Right lobe of liver (tissue), 6 donors: ENCODE measurements around the gene SLC35A4. TPM values are rescaled to one million over a fixed set of nuclear protein-coding genes. Genes with fewer than 3 reads are reported as not detected.
"Not testable (repeated sequence)": the region's sequence is repeated elsewhere in the genome, so short reads cannot be mapped to it uniquely, and the experiment has no call there.

Source experiments
- ATAC-seq, 4 donors: fragments of 200-7000 bp; cut with Tn5 transposase; one replicate each; pipeline ENCODE4 v1.9.1; 2020; ENCODE audit warnings: mild to moderate bottlenecking in 4 of 4, moderate library complexity in 4 of 4
- DNase-seq, 3 donors: peaks; one replicate each; pipeline ENCODE4 v3.0.0-alpha.2; 2020
- H3K27ac ChIP-seq, 3 donors: fragments of 200-600 bp; one replicate each; pipeline ENCODE4 v1.8.0; 2022
- H3K27me3 ChIP-seq, 2 donors: fragments of 200-600 bp; one replicate each; pipeline ENCODE4 v1.8.0; 2022
- H3K36me3 ChIP-seq, 4 donors: fragments of 200-600 bp; sonication (generic) in 1 of 4; one replicate each; pipeline versions ENCODE4 v1.5.1 to v1.8.0; 2017 to 2022; ENCODE audit warnings: control low read depth in 1 of 4
- H3K4me1 ChIP-seq, 4 donors: fragments of 200-600 bp; sonication (generic) in 1 of 4; one replicate each; pipeline versions ENCODE4 v1.5.1 to v1.8.0; 2017 to 2022; ENCODE audit warnings: control low read depth in 1 of 4
- H3K4me3 ChIP-seq, 3 donors: fragments of 200-600 bp; one replicate each; pipeline ENCODE4 v1.8.0; 2022
- H3K9me3 ChIP-seq, 4 donors: fragments of 200-600 bp; sonication (generic) in 1 of 4; one replicate each; pipeline versions ENCODE4 v1.5.1 to v1.8.0; 2017 to 2022; ENCODE audit warnings: control low read depth in 1 of 4
- POLR2A ChIP-seq: fragments of 450-650 bp; IDR thresholded peaks from one replicate; pipeline ENCODE4 v1.6.1; 2017; ENCODE audit warnings: antibody characterized with exemption, mild to moderate bottlenecking
- WGBS: methylation state at CpG from one replicate; pipeline ENCODE4 v1.1.6; 2018; ENCODE audit warnings: low coverage, low lambda C conversion rate; ENCODE audit not compliant: insufficient coverage; ENCODE audit errors: missing lambda C conversion rate; 5-methylcytosine and 5-hydroxymethylcytosine counted together
- intact Hi-C, 2 donors: fragments of 100-400 bp; cut with DNase I; formaldehyde crosslinking; loops; one replicate each; pipeline versions ENCODE4 v1.11.2 to v1.14.1; 2022
- total RNA-seq, 6 experiments: library from RNA; depleted of rRNA in 2 of 6; stranded (reverse); fragments of >200 nt in 2 of 6; fragmentation: NEBNext Ultra II Directional in 3 of 6; extraction: Animal tissue kit (Norgen Biotek cat#: 25700) in 3 of 6; gene quantifications; one replicate each; pipeline versions ENCODE4 v1.1.0 to v1.2.4, GENCODE V29; 2016 to 2023
- TF ChIP-seq, protein P1 (sequence below), 4 donors: fragments of 200-600 bp in 3 of 4; fragments of 450-650 bp in 1 of 4; IDR thresholded peaks; one replicate each; pipeline versions ENCODE4 v1.5.1 to v1.8.0; 2016 to 2022; ENCODE audit warnings: antibody characterized with exemption in 4 of 4, mild to moderate bottlenecking in 2 of 4
- donor health status: DM: no; HTN: yes; CAD: no.
- donor health status: DM: no; HTN: no; CAD: no.
- donor health status: DM: no; HTN: no; CAD: no.
- donor health status: DM: no; HTN: yes; CAD: no.
- donor health status: DM: no; HTN: yes; CAD: no.

SLC35A4 gene
- total RNA-seq, 6 experiments from 2014 or later, result 28.1 to 38.5 (median 30.2) TPM

GRCh38 chr5:140576776-140577201 is 12.2 kb downstream of the SLC35A4 start:
- Histone ChIP-seq H3K9me3 (no peaks in the 10 kb centered on the region), H3K27me3 (no peaks in the 10 kb centered on the region), H3K4me3 (no peak overlapping the region), H3K27ac (peak overlapping the region in 2 of 3 donors; percentile 14 to 20), H3K36me3 (no peaks in the 10 kb centered on the region), H3K4me1 (peaks cover 0 to 38% (median 11%) of the 10 kb centered on the region in 4 donors)
- no peak for TF ChIP-seq POLR2A
- TF ChIP-seq, protein P1, sequence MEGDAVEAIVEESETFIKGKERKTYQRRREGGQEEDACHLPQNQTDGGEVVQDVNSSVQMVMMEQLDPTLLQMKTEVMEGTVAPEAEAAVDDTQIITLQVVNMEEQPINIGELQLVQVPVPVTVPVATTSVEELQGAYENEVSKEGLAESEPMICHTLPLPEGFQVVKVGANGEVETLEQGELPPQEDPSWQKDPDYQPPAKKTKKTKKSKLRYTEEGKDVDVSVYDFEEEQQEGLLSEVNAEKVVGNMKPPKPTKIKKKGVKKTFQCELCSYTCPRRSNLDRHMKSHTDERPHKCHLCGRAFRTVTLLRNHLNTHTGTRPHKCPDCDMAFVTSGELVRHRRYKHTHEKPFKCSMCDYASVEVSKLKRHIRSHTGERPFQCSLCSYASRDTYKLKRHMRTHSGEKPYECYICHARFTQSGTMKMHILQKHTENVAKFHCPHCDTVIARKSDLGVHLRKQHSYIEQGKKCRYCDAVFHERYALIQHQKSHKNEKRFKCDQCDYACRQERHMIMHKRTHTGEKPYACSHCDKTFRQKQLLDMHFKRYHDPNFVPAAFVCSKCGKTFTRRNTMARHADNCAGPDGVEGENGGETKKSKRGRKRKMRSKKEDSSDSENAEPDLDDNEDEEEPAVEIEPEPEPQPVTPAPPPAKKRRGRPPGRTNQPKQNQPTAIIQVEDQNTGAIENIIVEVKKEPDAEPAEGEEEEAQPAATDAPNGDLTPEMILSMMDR (IDR thresholded peaks at IDR 0.05), result no peak
- 51% methylated on average over 2 of the region's 2 CpGs for WGBS
- DNase-seq (peak in 1 of 3 donors; percentile 5), ATAC-seq (no peak)
- intact Hi-C loops, result no loop called here

GRCh38 chr5:140579188-140579747 is 14.6 kb downstream of the SLC35A4 start:
- H3K9me3 ChIP-seq, H3K36me3 ChIP-seq, ATAC-seq, H3K4me3 ChIP-seq, H3K27ac ChIP-seq, intact Hi-C loops, H3K27me3 ChIP-seq: not testable (repeated sequence)
- peak in 1 of 3 donors; percentile 8 for DNase-seq
- 92% methylated on average over 6 of the region's 6 CpGs for WGBS
- peaks cover 0 to 16% (median 5%) of the 10 kb centered on the region in 4 donors for H3K4me1 ChIP-seq

DNA sequence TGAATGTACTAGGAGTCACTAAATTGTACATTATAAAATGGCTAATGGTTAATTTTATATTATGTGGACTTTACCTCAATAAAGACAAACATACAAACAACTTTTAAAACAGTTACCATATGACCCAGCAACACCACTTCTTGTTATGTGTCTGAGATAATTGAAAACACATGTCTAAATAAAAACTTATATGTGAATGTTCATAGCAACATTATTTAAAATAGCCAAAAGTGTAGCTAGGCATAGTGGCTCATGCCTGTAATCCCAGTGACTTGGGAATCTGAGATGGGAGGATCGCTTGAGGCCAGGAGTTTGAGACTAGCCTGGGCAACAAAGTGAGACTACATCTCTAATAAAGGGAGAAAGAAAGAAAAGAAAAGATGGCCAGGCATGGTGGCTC is 22.9 kb downstream of the SLC35A4 start:
- H3K27ac ChIP-seq, result no peak overlapping the region
- no peak overlapping the region for H3K4me3 ChIP-seq
- no peaks in the 10 kb centered on the region for H3K4me1 ChIP-seq
- ATAC-seq (no peak), DNase-seq (no peak)
- H3K36me3 ChIP-seq, result no peaks in the 10 kb centered on the region
- no peaks in the 10 kb centered on the region for H3K9me3 ChIP-seq
- TF ChIP-seq POLR2A, result no peak
- TF ChIP-seq, protein P1 (IDR thresholded peaks at IDR 0.05), result no peak
- 93% methylated on average over 1 of the region's 1 CpG for WGBS
- H3K27me3 ChIP-seq, result no peaks in the 10 kb centered on the region
- intact Hi-C loops, result no loop called here

- DNase-seq (no peak), ATAC-seq (peak in 2 of 4 donors; percentile 50 to 51)
- intact Hi-C loops, result no loop called here
- no peaks in the 10 kb centered on the region for H3K36me3 ChIP-seq
- peak overlapping the region in 1 of 3 donors; percentile 16 for H3K27ac ChIP-seq
- TF ChIP-seq POLR2A, result no peak
- TF ChIP-seq, protein P1 (IDR thresholded peaks at IDR 0.05), result no peak
- 50% methylated on average over 5 of the region's 5 CpGs for WGBS
- H3K9me3 ChIP-seq, result no peaks in the 10 kb centered on the region
- H3K4me3 ChIP-seq, result no peak overlapping the region
- H3K4me1 ChIP-seq, result no peaks in the 10 kb centered on the region
- H3K27me3 ChIP-seq, result no peaks in the 10 kb centered on the region
These were observed 23.9 kb downstream of the SLC35A4 start for GRCh38 chr5:140588311-140589070.

DNA sequence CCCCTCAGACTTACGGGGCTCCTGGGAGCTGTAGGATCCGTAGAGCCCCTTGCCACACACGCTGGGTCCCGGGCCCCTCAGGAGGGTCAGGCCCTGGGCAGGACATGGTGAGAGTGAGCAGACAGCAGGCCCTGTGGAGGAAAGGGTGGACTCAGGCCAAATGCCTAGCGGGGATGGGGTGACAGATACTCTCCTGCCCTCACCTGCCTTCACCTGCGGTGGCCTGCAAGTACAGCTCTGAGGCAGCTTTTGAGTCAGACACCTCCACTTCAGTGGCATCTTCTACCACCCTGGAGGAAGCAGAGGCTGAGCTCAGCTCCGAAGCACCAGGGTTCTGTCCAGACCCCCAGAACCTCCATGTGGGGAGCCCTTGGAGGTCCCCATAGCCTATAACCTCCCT is 26.2 kb downstream of the SLC35A4 start:
- ATAC-seq (no peak), DNase-seq (peak in 1 of 3 donors; percentile 43)
- no CpG with 5 or more reads among the region's 7 CpGs for WGBS
- H3K4me3 ChIP-seq, result no peak overlapping the region
- no peak overlapping the region for H3K27ac ChIP-seq
- TF ChIP-seq, protein P1 (IDR thresholded peaks at IDR 0.05), result no peak
- no peak for TF ChIP-seq POLR2A
- peaks cover 0 to 13% (median 7%) of the 10 kb centered on the region in 4 donors for H3K4me1 ChIP-seq
- no peaks in the 10 kb centered on the region for H3K36me3 ChIP-seq
- H3K9me3 ChIP-seq, result no peaks in the 10 kb centered on the region
- intact Hi-C loops, result no loop called here
- no peaks in the 10 kb centered on the region for H3K27me3 ChIP-seq
